Measurements from ENCODE around the gene DTYMK.

- no peak for TF ChIP-seq CTCF (IDR thresholded peaks at IDR 0.05; ENCODE audit: low read length)
- TF ChIP-seq EZH2 (IDR thresholded peaks at IDR 0.05; ENCODE audit: borderline replicate concordance, low read length): no peak
Observed at GRCh38 chr2:241726459-241726858, 39.8 kb upstream of the DTYMK start.
